ENCODE measurements around the gene CHKA.

DNA sequence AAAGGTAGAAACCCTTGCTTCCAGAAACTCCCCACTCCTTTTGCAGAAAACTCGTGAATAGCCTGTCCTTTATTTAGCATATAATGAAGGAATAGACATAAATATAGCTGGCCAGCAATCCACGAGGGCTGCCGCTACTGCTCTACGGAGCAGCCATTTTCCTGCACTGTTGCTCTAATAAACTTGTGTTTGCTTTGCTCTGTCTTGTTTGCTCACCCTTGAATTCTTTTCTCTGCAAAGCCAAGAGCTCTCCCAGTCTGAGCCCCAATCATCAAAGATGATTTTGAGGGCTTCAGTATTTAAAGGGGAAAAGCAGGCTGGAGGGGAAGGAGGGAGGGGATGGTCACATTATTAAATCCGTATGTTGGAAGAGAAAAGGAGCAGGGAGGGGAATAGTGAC, 16.6 kb upstream of the CHKA start:
- TF ChIP-seq, protein P1, sequence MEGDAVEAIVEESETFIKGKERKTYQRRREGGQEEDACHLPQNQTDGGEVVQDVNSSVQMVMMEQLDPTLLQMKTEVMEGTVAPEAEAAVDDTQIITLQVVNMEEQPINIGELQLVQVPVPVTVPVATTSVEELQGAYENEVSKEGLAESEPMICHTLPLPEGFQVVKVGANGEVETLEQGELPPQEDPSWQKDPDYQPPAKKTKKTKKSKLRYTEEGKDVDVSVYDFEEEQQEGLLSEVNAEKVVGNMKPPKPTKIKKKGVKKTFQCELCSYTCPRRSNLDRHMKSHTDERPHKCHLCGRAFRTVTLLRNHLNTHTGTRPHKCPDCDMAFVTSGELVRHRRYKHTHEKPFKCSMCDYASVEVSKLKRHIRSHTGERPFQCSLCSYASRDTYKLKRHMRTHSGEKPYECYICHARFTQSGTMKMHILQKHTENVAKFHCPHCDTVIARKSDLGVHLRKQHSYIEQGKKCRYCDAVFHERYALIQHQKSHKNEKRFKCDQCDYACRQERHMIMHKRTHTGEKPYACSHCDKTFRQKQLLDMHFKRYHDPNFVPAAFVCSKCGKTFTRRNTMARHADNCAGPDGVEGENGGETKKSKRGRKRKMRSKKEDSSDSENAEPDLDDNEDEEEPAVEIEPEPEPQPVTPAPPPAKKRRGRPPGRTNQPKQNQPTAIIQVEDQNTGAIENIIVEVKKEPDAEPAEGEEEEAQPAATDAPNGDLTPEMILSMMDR (IDR thresholded peaks at IDR 0.05): no peak
- no peak for TF ChIP-seq POLR2A (IDR thresholded peaks at IDR 0.05)

All from body of pancreas (tissue), 4 donors.